Gastrocnemius medialis (tissue), 4 donors: ENCODE measurements around the gene UNC93B1.
"Not testable (repeated sequence)": the region's sequence is repeated elsewhere in the genome, so short reads cannot be mapped to it uniquely, and the experiment has no call there.

ENCODE experiments used
- POLR2A ChIP-seq, 2 donors: fragments of 450-650 bp; IDR thresholded peaks; one replicate each; pipeline ENCODE4 v1.6.1; 2017; ENCODE audit warnings: antibody characterized with exemption in 2 of 2, mild to moderate bottlenecking in 2 of 2, moderate library complexity in 2 of 2
- TF ChIP-seq, protein P1 (sequence below), 5 experiments: fragments of 450-650 bp in 3 of 5; fragments of 200-600 bp in 2 of 5; sonication (generic) in 2 of 5; IDR thresholded peaks in 4 of 5; conservative IDR thresholded peaks in 1 of 5; 1 replicate in 4 of 5; 2 replicates in 1 of 5; pipeline ENCODE4 v1.5.1; 2016 to 2019; ENCODE audit warnings: antibody characterized with exemption in 5 of 5, mild to moderate bottlenecking in 3 of 5, moderate library complexity in 3 of 5

DNA sequence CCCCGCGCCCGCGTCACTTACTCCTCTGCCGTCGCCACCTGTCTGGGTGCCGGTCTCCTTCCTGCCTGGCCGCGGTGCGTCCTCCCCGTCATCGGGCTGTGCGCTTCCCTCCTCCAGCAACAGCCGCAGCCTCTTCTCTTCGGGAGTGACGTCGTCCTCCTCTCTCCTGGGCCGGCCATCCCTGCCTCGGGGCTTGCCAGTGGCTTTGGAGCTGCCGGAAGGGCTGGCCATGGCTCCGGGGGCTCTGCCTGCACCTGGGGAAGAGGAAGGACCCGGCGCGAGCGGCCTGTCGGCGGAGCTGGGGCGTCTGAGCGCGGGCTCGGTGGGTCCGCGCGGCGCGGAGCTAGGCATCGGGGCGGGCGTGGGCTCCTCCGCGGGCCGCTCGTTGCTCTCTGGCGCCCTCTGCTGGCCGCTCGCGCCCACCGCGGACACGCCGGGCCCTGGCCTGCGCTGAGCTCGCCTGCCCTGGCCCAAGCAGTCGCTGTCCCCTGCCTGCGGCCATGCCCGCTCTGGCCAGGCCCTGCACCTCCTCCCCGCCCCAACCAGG lies 48.4 kb downstream of the UNC93B1 start:
- TF ChIP-seq POLR2A (IDR thresholded peaks at IDR 0.05), result not testable (repeated sequence)
- TF ChIP-seq, protein P1, sequence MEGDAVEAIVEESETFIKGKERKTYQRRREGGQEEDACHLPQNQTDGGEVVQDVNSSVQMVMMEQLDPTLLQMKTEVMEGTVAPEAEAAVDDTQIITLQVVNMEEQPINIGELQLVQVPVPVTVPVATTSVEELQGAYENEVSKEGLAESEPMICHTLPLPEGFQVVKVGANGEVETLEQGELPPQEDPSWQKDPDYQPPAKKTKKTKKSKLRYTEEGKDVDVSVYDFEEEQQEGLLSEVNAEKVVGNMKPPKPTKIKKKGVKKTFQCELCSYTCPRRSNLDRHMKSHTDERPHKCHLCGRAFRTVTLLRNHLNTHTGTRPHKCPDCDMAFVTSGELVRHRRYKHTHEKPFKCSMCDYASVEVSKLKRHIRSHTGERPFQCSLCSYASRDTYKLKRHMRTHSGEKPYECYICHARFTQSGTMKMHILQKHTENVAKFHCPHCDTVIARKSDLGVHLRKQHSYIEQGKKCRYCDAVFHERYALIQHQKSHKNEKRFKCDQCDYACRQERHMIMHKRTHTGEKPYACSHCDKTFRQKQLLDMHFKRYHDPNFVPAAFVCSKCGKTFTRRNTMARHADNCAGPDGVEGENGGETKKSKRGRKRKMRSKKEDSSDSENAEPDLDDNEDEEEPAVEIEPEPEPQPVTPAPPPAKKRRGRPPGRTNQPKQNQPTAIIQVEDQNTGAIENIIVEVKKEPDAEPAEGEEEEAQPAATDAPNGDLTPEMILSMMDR (IDR thresholded peaks at IDR 0.05 in 4 of 5, conservative IDR thresholded peaks at IDR 0.05 in 1 of 5), result peak; percentile 36 to 76 (median 63)
